CD4-positive, CD25-positive, alpha-beta regulatory T cell (primary cell): ENCODE results near the gene CDSN. TPM values are rescaled to one million over a fixed set of nuclear protein-coding genes. Genes with fewer than 3 reads are reported as not detected.

Experiments used
- ATAC-seq, 2 donors: fragments of 150-1000 bp; cut with Tn5 transposase; one replicate each; pipeline ENCODE4 v1.10.0; 2021; ENCODE audit warnings: low read depth in 2 of 2, moderate number of reproducible peaks in 2 of 2, moderate library complexity in 1 of 2
- DNase-seq, 3 donors: peaks; one replicate each; pipeline versions ENCODE4 v3.0.0 to v3.0.0-alpha.2; 2012 to 2022; ENCODE audit warnings: mixed read lengths in 1 of 3
- H3K27ac ChIP-seq: one replicate; pipeline ENCODE4 v1.7.0; 2013; ENCODE audit warnings: mild to moderate bottlenecking, low read length; ENCODE audit not compliant: insufficient read depth, poor library complexity, severe bottlenecking
- H3K27me3 ChIP-seq: one replicate; pipeline ENCODE4 v1.7.0; 2013; ENCODE audit warnings: low read length; ENCODE audit not compliant: control insufficient read depth, insufficient read depth
- H3K36me3 ChIP-seq: one replicate; pipeline ENCODE4 v1.7.0; 2013; ENCODE audit warnings: mild to moderate bottlenecking, low read length, moderate library complexity; ENCODE audit not compliant: control insufficient read depth, insufficient read depth
- H3K4me1 ChIP-seq: 2 replicates; pipeline ENCODE4 v1.7.0; 2013; ENCODE audit warnings: mild to moderate bottlenecking, low read length; ENCODE audit not compliant: insufficient read depth, control insufficient read depth, poor library complexity, severe bottlenecking
- H3K4me3 ChIP-seq: one replicate; pipeline ENCODE4 v1.7.0; 2013; ENCODE audit warnings: low read depth, mild to moderate bottlenecking, low read length, moderate library complexity
- H3K9me3 ChIP-seq, 2 experiments: 1 replicate in 1 of 2; 2 replicates in 1 of 2; pipeline ENCODE4 v1.7.0; 2013; ENCODE audit warnings: low read length in 2 of 2, mild to moderate bottlenecking in 1 of 2, moderate library complexity in 1 of 2; ENCODE audit not compliant: control insufficient read depth in 2 of 2
- H3K27ac Mint-ChIP-seq, 3 donors: one replicate each; pipeline ENCODE4 v1.8.0; 2020 to 2022; ENCODE audit warnings: mild to moderate bottlenecking in 3 of 3, mixed read lengths in 3 of 3, moderate library complexity in 2 of 3
- H3K27me3 Mint-ChIP-seq: one replicate; pipeline ENCODE4 v1.8.0; 2022; ENCODE audit warnings: mild to moderate bottlenecking, mixed read lengths
- H3K36me3 Mint-ChIP-seq: one replicate; pipeline ENCODE4 v1.8.0; 2020; ENCODE audit warnings: mixed read lengths
- H3K4me1 Mint-ChIP-seq, 4 donors: one replicate each; pipeline ENCODE4 v1.8.0; 2020 to 2022; ENCODE audit warnings: mixed read lengths in 4 of 4, mild to moderate bottlenecking in 1 of 4
- H3K4me3 Mint-ChIP-seq, 4 donors: one replicate each; pipeline ENCODE4 v1.8.0; 2020 to 2022; ENCODE audit warnings: mild to moderate bottlenecking in 4 of 4, mixed read lengths in 4 of 4, moderate library complexity in 3 of 4
- H3K9me3 Mint-ChIP-seq, 7 donors: one replicate each; pipeline ENCODE4 v1.8.0; 2020 to 2022; ENCODE audit warnings: mixed read lengths in 7 of 7, mild to moderate bottlenecking in 3 of 7, moderate library complexity in 2 of 7
- polyA plus RNA-seq, 4 donors: library from polyadenylated mRNA; unstranded; fragments of 300-500 nt; fragmentation: Illumina TruSeq; gene quantifications; one replicate each; pipeline ENCODE4 v1.2.3, GENCODE V29; 2021
- total RNA-seq: library from RNA; stranded (reverse); gene quantifications from one replicate; pipeline ENCODE4 v1.2.3, GENCODE V29; 2022

The CDSN gene
- total and polyA plus RNA-seq, 5 donors from 2014 or later = not detected

- no peak overlapping the region for H3K4me3 ChIP-seq
- Mint-ChIP-seq H3K4me3 (no peak overlapping the region), H3K27me3 (peaks cover 18% of the 10 kb centered on the region), H3K4me1 (peaks cover 0 to 14% (median 7%) of the 10 kb centered on the region in 4 donors), H3K36me3 (no peaks in the 10 kb centered on the region), H3K27ac (no peak overlapping the region), H3K9me3 (no peaks in the 10 kb centered on the region)
- no peak for DNase-seq
- H3K27ac ChIP-seq = no peak overlapping the region
- H3K4me1 ChIP-seq = no peaks in the 10 kb centered on the region
- H3K27me3 ChIP-seq = peaks cover 6% of the 10 kb centered on the region
- no peaks in the 10 kb centered on the region for H3K36me3 ChIP-seq
- H3K9me3 ChIP-seq = no peaks in the 10 kb centered on the region
- ATAC-seq = no peak
These were observed 8.9 kb upstream of the CDSN start for GRCh38 chr6:31129130-31129529.

GRCh38 chr6:31128093-31128676 lies 7.9 kb upstream of the CDSN start:
- no peaks in the 10 kb centered on the region for H3K36me3 ChIP-seq
- H3K27ac ChIP-seq = no peak overlapping the region
- no peaks in the 10 kb centered on the region for H3K9me3 ChIP-seq
- Mint-ChIP-seq H3K4me3 (no peak overlapping the region), H3K27ac (peak overlapping the region in 1 of 3 donors; percentile 63), H3K36me3 (no peaks in the 10 kb centered on the region), H3K4me1 (peaks cover 0 to 14% (median 7%) of the 10 kb centered on the region in 4 donors), H3K9me3 (no peaks in the 10 kb centered on the region), H3K27me3 (peaks cover 18% of the 10 kb centered on the region)
- DNase-seq (peak; percentile 49 to 67 (median 65)), ATAC-seq (peak; percentile 66 to 72)
- no peak overlapping the region for H3K4me3 ChIP-seq
- no peaks in the 10 kb centered on the region for H3K4me1 ChIP-seq
- H3K27me3 ChIP-seq = peaks cover 6% of the 10 kb centered on the region

GRCh38 chr6:31126396-31127175 lies 6.3 kb upstream of the CDSN start:
- peaks cover 0 to 1% (median 0%) of the 10 kb centered on the region in 7 donors for H3K9me3 Mint-ChIP-seq

GRCh38 chr6:31125586-31126363 lies 5.5 kb upstream of the CDSN start:
- H3K27ac ChIP-seq = no peak overlapping the region
- H3K27me3 ChIP-seq = peaks cover 6% of the 10 kb centered on the region
- no peaks in the 10 kb centered on the region for H3K9me3 ChIP-seq
- H3K4me3 Mint-ChIP-seq = no peak overlapping the region
- H3K36me3 ChIP-seq = no peaks in the 10 kb centered on the region
- no peak overlapping the region for H3K4me3 ChIP-seq
- no peaks in the 10 kb centered on the region for H3K4me1 ChIP-seq
- H3K27me3 Mint-ChIP-seq = peaks cover 23% of the 10 kb centered on the region
- H3K36me3 Mint-ChIP-seq = no peaks in the 10 kb centered on the region
- peaks cover 0 to 14% (median 7%) of the 10 kb centered on the region in 4 donors for H3K4me1 Mint-ChIP-seq
- H3K9me3 Mint-ChIP-seq = peaks cover 0 to 1% (median 0%) of the 10 kb centered on the region in 7 donors
- no peak for DNase-seq
- ATAC-seq = no peak
- H3K27ac Mint-ChIP-seq = peak overlapping the region in 1 of 3 donors; percentile 56

More at GRCh38 chr6:31126396-31127175, 6.3 kb upstream of the CDSN start:
- no peak overlapping the region for H3K4me3 ChIP-seq
- no peaks in the 10 kb centered on the region for H3K9me3 ChIP-seq
- no peaks in the 10 kb centered on the region for H3K36me3 ChIP-seq
- ATAC-seq (no peak), DNase-seq (no peak)
- H3K4me1 ChIP-seq = no peaks in the 10 kb centered on the region
- peaks cover 6% of the 10 kb centered on the region for H3K27me3 ChIP-seq
- H3K4me1 Mint-ChIP-seq = peaks cover 0 to 14% (median 7%) of the 10 kb centered on the region in 4 donors
- no peak overlapping the region for H3K27ac ChIP-seq
- peak overlapping the region in 1 of 4 donors; percentile 40 for H3K4me3 Mint-ChIP-seq
- no peak overlapping the region for H3K27ac Mint-ChIP-seq
- peaks cover 22% of the 10 kb centered on the region for H3K27me3 Mint-ChIP-seq
- H3K36me3 Mint-ChIP-seq = no peaks in the 10 kb centered on the region

- DNase-seq (no peak), ATAC-seq (no peak)
- Mint-ChIP-seq H3K9me3 (peaks cover 0 to 1% (median 0%) of the 10 kb centered on the region in 7 donors), H3K36me3 (no peaks in the 10 kb centered on the region), H3K4me1 (peaks cover 0 to 14% (median 7%) of the 10 kb centered on the region in 4 donors), H3K4me3 (no peak overlapping the region), H3K27me3 (peaks cover 23% of the 10 kb centered on the region), H3K27ac (no peak overlapping the region)
- Histone ChIP-seq H3K27ac (no peak overlapping the region), H3K4me1 (no peaks in the 10 kb centered on the region), H3K4me3 (no peak overlapping the region), H3K27me3 (peaks cover 6% of the 10 kb centered on the region), H3K9me3 (no peaks in the 10 kb centered on the region), H3K36me3 (no peaks in the 10 kb centered on the region)
These were observed 4.9 kb upstream of the CDSN start for GRCh38 chr6:31125162-31125561.

- H3K9me3 ChIP-seq = no peaks in the 10 kb centered on the region
- no peaks in the 10 kb centered on the region for H3K36me3 Mint-ChIP-seq
- no peaks in the 10 kb centered on the region for H3K27me3 ChIP-seq
- no peak overlapping the region for H3K27ac Mint-ChIP-seq
- no peak overlapping the region for H3K27ac ChIP-seq
- H3K4me3 Mint-ChIP-seq = no peak overlapping the region
- ATAC-seq (no peak), DNase-seq (no peak)
- H3K4me1 ChIP-seq = no peaks in the 10 kb centered on the region
- peaks cover 0 to 1% (median 0%) of the 10 kb centered on the region in 7 donors for H3K9me3 Mint-ChIP-seq
- H3K27me3 Mint-ChIP-seq = peaks cover 9% of the 10 kb centered on the region
- H3K4me1 Mint-ChIP-seq = peaks cover 0 to 6% (median 4%) of the 10 kb centered on the region in 4 donors
- H3K36me3 ChIP-seq = no peaks in the 10 kb centered on the region
- H3K4me3 ChIP-seq = no peak overlapping the region
These were observed 2.8 kb upstream of the CDSN start for GRCh38 chr6:31122791-31123706.
